Suppressor macrophage treated with lipopolysaccharide for 4 hours (primary cell): ENCODE data around the gene U2SURP.
A peak's percentile ranks its signal among the peaks of the same experiment; 100 is the strongest.
"Not testable (repeated sequence)": the region's sequence is repeated elsewhere in the genome, so short reads cannot be mapped to it uniquely, and the experiment has no call there.

ENCODE experiments used
- DNase-seq: peaks from one replicate; pipeline ENCODE4 v3.0.0-alpha.2; 2020

U2SURP gene

DNA sequence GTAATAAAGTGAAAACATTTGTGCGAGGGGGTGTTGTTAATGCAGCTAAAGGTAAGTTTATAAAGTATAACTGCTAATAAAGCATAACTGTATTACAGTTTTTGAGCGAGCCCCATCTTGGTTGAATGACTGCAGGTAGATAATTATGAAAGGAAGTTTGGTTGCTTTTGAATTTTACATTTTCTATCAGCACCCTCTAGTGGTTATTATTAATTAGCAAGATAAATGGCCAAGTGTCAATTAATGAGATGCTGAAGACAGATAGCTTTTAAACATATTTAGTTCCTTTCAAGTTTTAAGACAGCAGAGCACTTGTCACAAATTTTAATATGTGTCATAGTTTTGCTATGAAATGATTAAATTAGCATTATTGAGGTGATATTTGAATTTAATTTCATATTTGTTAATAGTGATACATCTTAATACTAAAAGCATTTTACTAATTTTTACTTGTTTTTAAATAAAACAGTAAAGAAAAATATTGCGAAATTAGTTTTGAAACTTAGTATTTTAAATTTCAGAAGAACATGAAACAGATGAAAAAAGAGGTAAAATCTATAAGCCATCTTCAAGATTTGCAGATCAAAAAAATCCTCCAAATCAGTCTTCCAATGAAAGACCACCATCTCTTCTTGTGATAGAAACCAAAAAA lies 15.1 kb downstream of the U2SURP start:
- peak; percentile 40 for DNase-seq

DNA sequence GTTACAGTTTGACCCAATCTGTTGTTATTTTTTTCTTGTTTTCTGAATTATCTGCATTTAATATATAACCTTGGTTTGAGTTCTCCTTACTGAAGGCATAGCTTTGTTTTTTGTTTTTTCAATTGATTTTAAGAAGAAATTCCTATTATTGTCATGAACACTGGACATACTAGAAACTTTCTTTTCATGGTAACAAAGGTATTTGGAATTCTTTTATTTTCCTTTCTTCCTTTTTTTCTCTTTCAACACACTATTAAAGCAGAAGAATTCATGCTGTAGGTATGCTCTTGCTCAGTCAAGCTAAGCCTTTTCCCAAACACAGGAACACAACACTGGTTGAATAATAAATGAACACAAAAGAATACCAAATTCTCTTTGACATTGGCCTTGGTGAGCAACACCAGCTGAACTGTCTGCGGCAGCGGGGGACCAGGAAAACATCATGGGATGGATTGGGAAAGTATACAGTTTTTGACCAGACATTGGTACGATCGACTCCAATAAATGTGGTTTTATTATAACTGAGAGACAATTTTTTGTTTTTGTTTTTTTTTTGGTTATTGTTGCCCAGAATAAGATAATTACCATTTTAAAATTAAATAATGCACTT lies 23.1 kb downstream of the U2SURP start:
- DNase-seq, result no peak

DNA sequence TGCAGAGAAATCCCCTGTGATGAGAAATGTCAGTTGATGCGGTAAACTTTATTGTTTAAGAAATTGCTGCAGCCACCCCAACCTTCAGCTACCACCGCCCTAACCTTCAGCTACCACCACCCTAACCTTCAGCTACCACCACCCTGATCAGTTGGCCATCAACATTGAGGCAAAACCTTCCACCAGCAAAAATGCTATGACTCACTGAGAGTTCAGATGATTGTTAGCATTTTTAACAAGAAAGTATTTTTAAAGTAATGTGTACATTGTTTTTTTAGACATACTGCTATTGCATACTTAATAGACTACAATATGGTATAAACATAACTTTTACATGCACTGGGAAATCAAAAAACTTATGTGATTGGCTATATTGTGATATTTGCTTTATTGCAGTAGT lies 30.0 kb downstream of the U2SURP start:
- DNase-seq, result no peak

DNA sequence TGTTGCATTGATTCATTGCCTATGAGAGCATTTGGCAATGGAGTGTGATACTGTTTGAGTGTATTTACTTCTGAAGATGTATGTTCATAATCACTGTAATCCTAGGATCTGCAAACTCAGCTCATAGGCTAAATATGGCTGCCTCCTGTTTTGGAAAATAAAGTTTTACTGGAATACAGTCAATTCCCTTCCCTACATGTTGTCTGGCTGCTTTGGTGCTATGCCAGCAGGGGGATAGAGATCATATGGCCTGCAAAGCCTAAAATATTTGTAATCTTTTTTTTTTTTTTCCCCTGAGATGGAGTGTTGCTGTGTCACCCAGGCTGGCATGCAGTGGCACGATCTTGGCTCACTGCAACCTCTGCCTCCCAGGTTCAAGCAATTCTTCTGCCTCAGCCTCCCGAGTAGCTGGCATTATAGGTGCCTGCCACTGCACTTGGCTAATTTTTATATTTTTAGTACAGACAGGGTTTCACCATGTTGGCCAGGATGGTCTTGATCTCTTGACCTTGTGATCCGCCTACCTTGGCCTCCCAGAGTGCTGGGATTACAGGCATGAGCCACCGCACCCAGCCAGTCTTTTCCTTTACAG lies 30.5 kb downstream of the U2SURP start:
- not testable (repeated sequence) for DNase-seq

DNA sequence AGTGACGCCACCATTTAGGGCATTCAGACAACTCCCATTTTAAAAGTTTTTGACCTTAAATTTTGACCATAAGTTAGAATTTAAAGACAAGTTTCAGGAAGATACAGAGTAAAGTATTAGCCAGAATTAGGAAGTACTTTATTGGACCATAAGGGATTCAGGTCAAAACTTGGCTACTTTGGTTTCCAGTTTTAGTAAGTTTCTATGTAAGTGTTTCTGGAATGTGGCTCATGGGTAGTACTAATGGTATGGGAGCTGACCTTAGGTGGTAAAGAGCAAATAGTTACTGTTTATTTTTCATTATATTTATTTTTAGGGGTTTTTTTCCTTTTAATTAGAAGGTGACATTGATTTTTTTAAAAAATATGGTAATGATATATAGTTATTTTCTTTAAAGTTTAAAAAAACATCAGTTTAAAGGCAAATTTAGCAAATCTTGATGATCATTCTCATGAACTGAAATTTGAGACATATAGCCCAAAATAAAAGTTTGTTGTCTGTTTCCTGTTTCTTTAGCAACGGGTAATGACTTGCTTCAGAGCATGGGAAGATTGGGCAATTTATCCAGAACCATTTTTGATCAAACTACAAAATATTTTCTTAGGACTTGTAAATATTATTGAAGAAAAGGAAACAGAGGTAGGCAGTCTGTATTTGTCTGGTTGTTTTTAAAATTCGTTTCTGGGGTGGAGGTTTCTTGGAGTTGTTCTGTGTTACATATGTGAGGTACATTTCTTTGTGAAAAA lies 34.3 kb downstream of the U2SURP start:
- peak; percentile 30 for DNase-seq

DNA sequence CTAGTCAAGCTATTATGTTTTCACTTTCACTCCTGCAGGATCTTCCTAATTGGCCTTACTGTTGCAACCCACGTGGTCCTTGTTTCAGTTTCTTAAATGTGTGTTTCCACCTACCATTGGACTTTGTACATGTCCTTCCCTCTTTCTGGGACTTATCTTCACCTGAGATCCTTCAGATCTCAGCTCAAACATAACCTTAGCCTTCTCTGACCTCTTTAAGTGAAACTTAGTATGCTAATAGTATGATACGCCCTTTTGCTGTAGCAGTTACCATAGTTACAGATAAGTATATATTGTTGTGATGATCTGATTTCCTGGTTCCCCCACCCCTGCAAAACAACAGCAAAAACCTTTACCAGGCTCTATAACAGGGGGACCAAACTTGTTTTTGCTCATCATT lies 35.2 kb downstream of the U2SURP start:
- peak; percentile 47 for DNase-seq

DNA sequence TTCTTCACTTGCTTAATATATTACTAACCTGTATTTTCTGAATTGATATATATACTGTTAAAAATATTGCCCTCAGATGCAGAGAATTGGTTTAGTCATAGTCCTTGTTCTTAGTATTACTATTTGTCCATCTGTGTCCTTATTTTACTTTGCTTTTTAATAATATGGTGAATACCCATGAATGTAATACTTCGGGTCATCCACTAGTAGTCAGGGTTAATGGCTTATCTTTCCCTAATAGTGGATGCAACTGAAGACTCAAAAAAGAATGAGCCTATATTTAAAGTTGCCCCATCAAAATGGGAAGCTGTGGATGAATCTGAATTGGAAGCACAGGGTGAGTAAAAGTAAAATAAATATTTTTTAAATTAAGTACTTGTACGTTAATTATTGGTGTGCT lies 36.5 kb downstream of the U2SURP start:
- no peak for DNase-seq

DNA sequence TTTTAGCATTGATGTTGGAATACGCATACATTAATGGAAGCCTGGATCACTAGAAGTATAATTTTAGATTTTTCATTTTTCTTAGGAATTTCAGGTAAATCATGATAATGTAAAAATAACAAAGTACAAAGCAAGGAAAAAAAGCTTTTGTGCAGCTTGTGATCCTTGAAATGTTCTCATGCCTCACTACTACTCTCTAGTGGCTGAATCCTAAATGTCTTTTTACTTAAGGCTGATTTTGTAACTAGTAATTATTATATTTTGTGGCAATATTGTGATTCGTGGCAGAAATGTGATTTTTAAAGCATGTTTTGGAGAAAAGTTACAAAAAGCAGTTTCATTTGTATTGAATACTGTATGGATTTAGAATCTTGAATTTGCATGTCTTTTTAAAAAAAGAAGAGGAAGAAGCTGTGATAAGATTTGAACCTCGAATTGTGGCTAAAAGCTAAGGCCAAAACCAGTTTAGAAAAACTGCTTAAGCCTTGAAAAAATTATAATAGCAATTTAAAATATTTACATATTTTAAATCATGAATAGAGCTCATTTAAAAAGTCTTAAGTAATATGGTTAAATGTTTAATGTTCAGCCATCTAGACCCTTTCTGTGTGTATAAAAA lies 39.0 kb downstream of the U2SURP start:
- peak; percentile 18 for DNase-seq

DNA sequence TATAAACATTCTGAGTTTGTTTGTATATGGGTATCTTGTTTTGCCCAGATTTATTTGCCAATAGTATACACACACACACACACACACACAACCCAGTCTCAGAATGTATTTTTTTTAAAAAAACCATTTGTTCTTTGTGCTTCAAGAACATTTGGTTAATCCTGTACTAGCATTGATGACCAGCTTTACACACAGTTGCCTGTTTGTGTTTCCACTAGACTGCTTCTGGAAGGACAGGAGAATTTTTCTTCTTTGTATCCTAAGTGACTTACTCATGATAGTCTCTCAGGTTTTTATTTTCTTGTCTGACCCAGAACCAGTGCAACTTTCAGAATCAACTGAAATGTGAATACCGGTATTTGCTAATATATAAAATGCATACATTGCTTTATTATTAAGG lies 40.5 kb downstream of the U2SURP start:
- DNase-seq, result no peak

DNA sequence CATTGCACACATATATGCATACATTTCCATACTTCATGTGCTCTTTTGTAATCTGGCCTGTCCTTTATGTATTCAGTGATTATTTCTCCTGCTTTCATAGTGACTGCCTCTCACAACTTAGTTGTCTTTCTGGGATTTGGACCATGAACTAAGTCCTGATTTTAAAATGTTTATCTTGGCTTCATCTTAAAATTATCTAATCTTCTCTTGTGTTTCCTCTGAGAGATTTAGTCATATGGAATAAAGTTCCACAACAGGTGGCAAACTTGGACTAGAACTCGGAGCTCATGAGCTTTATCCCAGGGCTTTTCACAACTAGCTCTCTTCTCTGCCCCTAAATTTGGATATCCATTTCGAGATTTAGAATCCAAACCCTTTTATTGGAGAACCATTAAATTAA lies 44.3 kb downstream of the U2SURP start:
- no peak for DNase-seq

DNA sequence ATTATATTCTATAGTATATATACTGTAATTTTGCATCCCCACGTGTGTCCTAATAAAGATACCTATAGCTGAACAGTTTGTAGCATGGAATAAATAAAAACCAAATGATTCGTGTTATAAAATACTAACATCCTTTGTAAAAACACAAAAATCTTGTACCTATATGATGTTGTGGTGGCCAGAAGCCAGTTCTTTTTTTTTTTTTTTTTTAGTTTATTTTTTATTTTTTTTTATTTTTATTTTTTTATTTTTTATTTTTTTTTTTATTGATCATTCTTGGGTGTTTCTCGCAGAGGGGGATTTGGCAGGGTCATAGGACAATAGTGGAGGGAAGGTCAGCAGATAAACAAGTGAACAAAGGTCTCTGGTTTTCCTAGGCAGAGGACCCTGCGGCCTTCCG lies 44.7 kb downstream of the U2SURP start:
- not testable (repeated sequence) for DNase-seq

DNA sequence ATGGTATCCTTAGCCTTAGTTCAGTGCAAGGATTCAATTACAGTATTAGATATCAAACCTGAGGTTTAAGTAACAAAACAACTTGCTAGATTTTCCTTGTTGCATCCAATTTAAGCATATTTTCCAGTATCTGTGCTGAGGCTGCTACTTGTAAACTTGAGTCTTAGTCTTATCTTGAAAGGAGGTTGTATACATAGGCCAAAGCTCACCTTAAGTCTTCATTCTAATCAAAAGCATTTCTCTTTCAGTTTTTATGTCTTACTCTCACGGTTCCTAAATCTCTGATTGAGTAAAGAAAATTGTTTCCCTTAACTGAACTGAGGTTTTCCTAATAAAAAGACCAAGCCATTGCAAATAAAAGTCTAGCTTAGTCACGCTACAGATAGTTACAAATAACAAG lies 52.6 kb downstream of the U2SURP start:
- no peak for DNase-seq

DNA sequence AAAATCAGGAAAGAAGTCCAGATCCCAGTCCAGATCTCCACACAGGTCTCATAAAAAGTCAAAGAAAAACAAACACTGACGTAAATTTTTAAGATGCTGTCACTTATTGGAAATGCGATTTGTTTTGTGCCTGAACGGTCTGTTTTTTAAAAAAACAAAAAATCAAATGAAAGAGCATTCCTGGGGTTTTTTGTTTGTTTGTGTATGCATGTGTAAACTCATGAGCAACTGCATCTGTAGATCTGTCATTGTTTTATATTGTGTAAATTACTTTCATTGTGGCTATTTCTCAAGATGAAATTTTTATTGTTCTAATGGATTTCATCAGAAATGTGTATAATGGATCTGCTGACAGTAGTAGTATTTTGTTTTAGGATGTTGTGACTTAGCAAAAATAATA lies 55.0 kb downstream of the U2SURP start:
- no peak for DNase-seq

DNA sequence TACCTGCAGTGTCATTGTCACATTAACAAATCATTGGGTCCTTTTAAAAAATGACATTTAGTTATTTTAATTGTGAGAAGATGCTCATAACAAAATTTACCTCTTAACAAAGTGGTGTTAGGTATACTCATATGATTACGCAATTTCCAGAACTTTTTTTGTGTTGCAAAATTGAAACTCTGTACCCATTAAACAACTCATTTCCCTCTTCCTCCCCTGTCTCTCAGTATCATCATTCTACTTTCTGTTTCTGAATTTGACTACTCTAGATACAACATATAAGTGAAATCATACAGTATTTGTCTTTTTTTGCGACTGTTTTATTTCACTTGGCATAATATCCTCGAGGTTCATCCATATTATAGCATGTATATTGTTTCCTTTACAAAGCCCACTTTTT lies 59.5 kb downstream of the U2SURP start:
- peak; percentile 82 for DNase-seq

DNA sequence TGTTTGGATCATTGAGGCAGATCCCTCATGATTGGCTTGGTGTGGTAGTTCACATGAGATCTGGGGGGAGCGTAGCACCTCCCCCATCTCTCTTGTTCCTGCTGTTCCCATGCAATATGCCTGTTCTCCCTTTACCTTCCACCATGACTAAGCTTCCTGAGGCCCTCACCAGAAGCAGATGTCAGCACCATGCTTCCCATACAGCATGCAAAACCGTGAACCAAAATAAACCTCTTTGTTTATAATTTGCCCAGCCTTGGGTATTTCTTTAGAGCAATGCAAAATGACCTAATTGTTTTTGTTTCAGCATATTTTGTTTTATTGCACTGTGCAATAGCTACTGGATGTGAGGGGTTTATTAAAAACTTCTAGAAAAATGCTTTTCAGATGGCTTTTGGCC lies 61.6 kb downstream of the U2SURP start:
- no peak for DNase-seq

DNA sequence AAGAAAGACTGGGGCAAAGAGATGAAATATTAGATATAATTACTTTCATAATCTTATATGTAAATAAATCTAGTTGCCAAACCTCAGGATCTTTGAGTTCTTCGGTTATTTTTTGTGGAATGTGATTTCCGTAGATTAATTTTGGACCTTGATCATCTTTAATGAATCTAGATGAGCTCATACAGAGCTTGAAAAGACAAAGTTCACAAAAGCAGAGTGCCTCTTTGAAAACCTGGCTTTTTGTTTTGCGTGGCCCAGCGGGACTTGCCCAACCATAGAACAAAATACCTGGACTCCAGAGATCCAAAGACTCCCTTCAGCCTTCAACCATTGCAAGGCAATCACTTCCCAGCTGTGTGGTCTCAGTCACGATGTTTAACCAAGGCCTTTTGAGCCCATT lies 63.4 kb downstream of the U2SURP start:
- no peak for DNase-seq

DNA sequence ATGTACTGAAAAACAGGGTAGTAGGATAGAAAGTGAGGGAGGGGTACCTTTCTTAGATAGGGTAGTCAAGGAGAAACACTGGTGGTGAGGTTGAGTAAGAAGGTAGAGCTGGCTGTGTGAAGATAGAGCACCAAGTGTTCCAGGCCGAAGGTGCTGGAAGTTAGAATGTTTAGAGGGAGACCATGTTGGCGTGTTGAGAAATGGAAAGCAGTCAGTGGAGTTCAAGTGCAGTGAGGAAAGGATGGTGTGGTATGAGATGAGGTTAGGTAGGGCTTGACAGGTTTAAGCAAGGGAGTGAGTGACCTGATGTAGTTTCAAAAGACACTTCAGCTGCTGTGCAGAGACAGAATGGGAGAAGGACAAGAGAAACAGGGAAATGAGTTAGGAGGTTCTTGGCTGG lies 64.0 kb downstream of the U2SURP start:
- no peak for DNase-seq

DNA sequence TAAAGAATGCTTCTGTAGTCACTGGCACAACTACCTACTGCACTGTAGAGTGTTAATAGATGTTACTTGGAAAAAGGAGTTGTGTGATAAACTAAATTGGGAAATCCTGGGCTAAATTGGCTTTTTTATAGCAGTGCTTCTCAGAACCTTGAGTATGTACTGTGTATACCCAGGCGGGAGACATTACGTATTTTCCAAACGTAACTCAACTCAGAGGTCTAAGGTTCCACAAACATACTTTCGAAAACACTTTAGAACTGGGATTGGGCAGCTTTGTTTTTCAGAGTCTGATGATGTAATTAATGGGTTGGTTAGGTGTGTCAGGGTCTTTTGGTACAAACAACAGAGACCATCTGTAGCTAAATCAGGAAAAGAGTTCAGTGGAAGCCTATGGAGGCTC lies 64.7 kb downstream of the U2SURP start:
- no peak for DNase-seq

DNA sequence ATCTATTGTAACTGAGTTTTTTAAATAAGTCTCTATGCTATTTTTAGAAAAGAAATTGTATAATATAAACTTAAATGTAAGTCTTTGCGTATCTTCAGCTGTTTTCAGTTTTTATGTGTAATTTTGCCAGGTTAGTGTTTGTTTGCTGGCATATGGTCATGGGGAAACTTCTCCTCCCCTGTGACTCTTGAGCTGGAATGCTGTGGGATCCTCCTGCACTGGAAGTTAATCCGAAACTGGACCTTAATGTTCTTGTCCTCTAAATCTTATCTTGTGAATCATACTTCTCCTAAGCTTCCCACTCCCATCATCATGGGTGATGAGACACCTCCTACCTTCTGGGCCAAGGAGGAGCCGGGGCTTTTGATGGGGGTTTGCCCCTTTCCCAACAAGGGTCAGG lies 65.8 kb downstream of the U2SURP start:
- no peak for DNase-seq

DNA sequence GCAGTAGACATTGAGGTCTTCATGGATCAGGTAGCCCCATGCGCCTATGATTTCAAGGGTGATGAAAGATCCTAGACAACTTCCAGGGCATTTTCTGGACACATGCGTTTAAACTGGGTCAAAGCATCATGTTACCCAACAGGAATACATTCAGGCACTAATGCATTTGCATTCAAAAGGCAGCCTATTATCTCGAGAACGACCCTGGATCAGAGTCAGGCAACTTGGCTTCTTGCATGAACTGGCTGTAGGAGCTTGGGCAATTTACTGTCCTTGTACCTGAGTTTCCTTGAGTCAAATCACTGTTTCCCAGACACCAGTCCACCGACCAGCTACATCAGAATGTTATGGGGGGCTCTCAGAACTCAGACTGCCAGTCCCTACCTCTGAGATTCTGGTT lies 66.7 kb downstream of the U2SURP start:
- DNase-seq, result no peak

DNA sequence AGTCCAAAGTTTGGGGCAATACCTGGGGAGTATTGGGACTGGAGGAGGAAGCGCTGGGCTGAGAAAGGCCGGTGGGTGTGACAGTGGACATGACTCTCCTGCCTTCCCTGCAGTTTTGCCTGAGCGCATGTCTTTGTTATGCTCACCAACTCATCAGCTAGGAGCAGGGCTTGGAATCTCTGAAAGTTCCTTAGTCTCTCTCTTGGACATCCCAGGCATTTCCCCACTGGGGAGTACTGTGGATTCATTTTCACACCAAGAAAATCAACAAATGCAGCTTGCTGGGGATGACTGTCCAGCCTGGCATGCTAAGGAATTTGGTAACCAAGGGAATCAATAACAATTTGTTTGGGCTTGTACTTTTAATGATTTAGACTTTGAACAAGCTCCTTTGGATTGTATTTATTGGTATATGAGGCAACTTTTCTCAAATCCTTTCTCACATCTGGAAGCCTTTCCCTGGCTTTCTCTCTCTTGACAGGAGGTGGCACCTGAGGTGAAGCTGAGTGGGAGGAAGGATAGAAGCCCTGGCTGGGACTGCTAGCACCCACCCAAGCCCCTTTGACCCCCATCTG lies 69.7 kb downstream of the U2SURP start:
- no peak for DNase-seq

DNA sequence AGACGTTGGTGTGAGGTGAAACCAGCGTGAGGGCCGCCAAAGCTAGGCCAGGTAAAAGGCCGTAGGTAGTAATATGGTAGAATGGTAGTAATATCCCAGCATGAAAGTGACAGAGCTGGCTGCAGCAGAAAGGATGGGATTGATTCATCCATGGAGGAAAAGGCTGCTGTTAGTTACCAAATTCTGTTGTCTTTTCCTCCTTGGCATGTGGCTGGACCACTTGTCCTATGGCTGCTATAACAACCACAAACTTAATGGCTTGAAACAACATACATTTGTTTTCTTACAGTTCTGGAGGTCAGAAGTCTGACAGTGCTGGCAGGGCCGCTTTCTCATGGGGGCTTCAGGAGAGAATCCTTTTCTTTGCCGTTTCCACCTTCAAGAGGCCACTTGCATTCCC lies 70.4 kb downstream of the U2SURP start:
- no peak for DNase-seq
